DMS153 treated with DMSO at 0.1 percent for 48 hours (cell line): ENCODE results near the gene NEDD4L.

Experiments used
- DNase-seq: peaks from one replicate; lab custom pipeline; 2025; ENCODE audit not compliant: unreplicated experiment; lab: John Stamatoyannopoulos, UW

The NEDD4L gene

GRCh38 chr18:58284699-58285448 lies 240.8 kb downstream of the NEDD4L start:
- DNase-seq: no peak

GRCh38 chr18:58285449-58286130 lies 241.6 kb downstream of the NEDD4L start:
- DNase-seq: no peak

GRCh38 chr18:58286632-58287352 lies 242.8 kb downstream of the NEDD4L start:
- DNase-seq: no peak

GRCh38 chr18:58287353-58288274 lies 243.6 kb downstream of the NEDD4L start:
- DNase-seq: no peak

- no peak for DNase-seq
Measured at GRCh38 chr18:58288921-58289797, 245.1 kb downstream of the NEDD4L start.

GRCh38 chr18:58290116-58290695 lies 246.2 kb downstream of the NEDD4L start:
- DNase-seq: no peak

- no peak for DNase-seq
Measured at GRCh38 chr18:58291131-58291530, 247.1 kb downstream of the NEDD4L start.

- DNase-seq: no peak
Measured at GRCh38 chr18:58292638-58293037, 248.6 kb downstream of the NEDD4L start.

- no peak for DNase-seq
Measured at GRCh38 chr18:58297198-58297597, 253.2 kb downstream of the NEDD4L start.

- DNase-seq: no peak
Measured at GRCh38 chr18:58298251-58299134, 254.5 kb downstream of the NEDD4L start.

- no peak for DNase-seq
Measured at GRCh38 chr18:58299135-58299473, 255.1 kb downstream of the NEDD4L start.

GRCh38 chr18:58299936-58300335 lies 255.9 kb downstream of the NEDD4L start:
- DNase-seq: no peak

- DNase-seq: no peak
Measured at GRCh38 chr18:58300867-58301266, 256.8 kb downstream of the NEDD4L start.

- no peak for DNase-seq
Measured at GRCh38 chr18:58302811-58303210, 258.8 kb downstream of the NEDD4L start.

- no peak for DNase-seq
Measured at GRCh38 chr18:58303363-58303762, 259.3 kb downstream of the NEDD4L start.

GRCh38 chr18:58305792-58306191 lies 261.8 kb downstream of the NEDD4L start:
- DNase-seq: no peak

GRCh38 chr18:58307441-58307840 lies 263.4 kb downstream of the NEDD4L start:
- no peak for DNase-seq

GRCh38 chr18:58308463-58308862 lies 264.4 kb downstream of the NEDD4L start:
- no peak for DNase-seq

- DNase-seq: no peak
Measured at GRCh38 chr18:58309099-58309498, 265.1 kb downstream of the NEDD4L start.
